ENCODE measurements around the gene ITGA7. TPM values are rescaled to one million over a fixed set of nuclear protein-coding genes. Genes with fewer than 3 reads are reported as not detected.

The ITGA7 gene
- total and polyA plus RNA-seq, 2 experiments from 2014 or later: 39.5 to 101 TPM

GRCh38 chr12:55726971-55727370 is 19.3 kb upstream of the ITGA7 start:
- DNase-seq (ENCODE audit: low read depth in 1 of 2, low spot score in 1 of 2): no peak
- Histone ChIP-seq H3K4me3 (peak overlapping the region; percentile 82), H3K4me1 (ENCODE audit: low read depth) (peaks cover 17% of the 10 kb centered on the region), H3K27ac (no peak overlapping the region), H3K9me3 (ENCODE audit: low read depth) (no peaks in the 10 kb centered on the region), H3K27me3 (no peaks in the 10 kb centered on the region), H3K36me3 (peaks cover 11% of the 10 kb centered on the region)
- no peak for TF ChIP-seq CTCF (IDR thresholded peaks at IDR 0.05; ENCODE audit: low read depth, low read length)

- peaks cover 14% of the 10 kb centered on the region for H3K4me1 ChIP-seq (ENCODE audit: low read depth)
These were observed 17.9 kb upstream of the ITGA7 start for GRCh38 chr12:55725556-55725955.

GRCh38 chr12:55724940-55725309 is 17.2 kb upstream of the ITGA7 start:
- TF ChIP-seq CTCF (IDR thresholded peaks at IDR 0.05; ENCODE audit: low read depth, low read length): no peak
- peaks cover 7% of the 10 kb centered on the region for H3K4me1 ChIP-seq (ENCODE audit: low read depth)
- no peak overlapping the region for H3K27ac ChIP-seq

More at GRCh38 chr12:55725556-55725955, 17.9 kb upstream of the ITGA7 start:
- no peak for DNase-seq (ENCODE audit: low read depth in 1 of 2, low spot score in 1 of 2)
- Histone ChIP-seq H3K27me3 (no peaks in the 10 kb centered on the region), H3K27ac (no peak overlapping the region), H3K9me3 (ENCODE audit: low read depth) (no peaks in the 10 kb centered on the region), H3K4me3 (no peak overlapping the region), H3K36me3 (peaks cover 11% of the 10 kb centered on the region)
- no peak for TF ChIP-seq CTCF (IDR thresholded peaks at IDR 0.05; ENCODE audit: low read depth, low read length)

GRCh38 chr12:55724226-55724939 is 16.7 kb upstream of the ITGA7 start:
- H3K36me3 ChIP-seq: peaks cover 11% of the 10 kb centered on the region

More at GRCh38 chr12:55724940-55725309, 17.2 kb upstream of the ITGA7 start:
- no peak for DNase-seq (ENCODE audit: low read depth in 1 of 2, low spot score in 1 of 2)
- Histone ChIP-seq H3K9me3 (ENCODE audit: low read depth) (no peaks in the 10 kb centered on the region), H3K36me3 (peaks cover 11% of the 10 kb centered on the region), H3K27me3 (no peaks in the 10 kb centered on the region), H3K4me3 (no peak overlapping the region)

GRCh38 chr12:55723516-55724225 is 16.0 kb upstream of the ITGA7 start:
- Histone ChIP-seq H3K27ac (peak overlapping the region; percentile 21), H3K4me1 (ENCODE audit: low read depth) (peaks cover 6% of the 10 kb centered on the region), H3K9me3 (ENCODE audit: low read depth) (no peaks in the 10 kb centered on the region), H3K36me3 (peaks cover 11% of the 10 kb centered on the region), H3K27me3 (no peaks in the 10 kb centered on the region), H3K4me3 (no peak overlapping the region)
- no peak for TF ChIP-seq CTCF (IDR thresholded peaks at IDR 0.05; ENCODE audit: low read depth, low read length)
- DNase-seq (ENCODE audit: low read depth in 1 of 2, low spot score in 1 of 2): no peak

More at GRCh38 chr12:55724226-55724939, 16.7 kb upstream of the ITGA7 start:
- peak; percentile 69 to 77 for DNase-seq (ENCODE audit: low read depth in 1 of 2, low spot score in 1 of 2)
- peaks cover 6% of the 10 kb centered on the region for H3K4me1 ChIP-seq (ENCODE audit: low read depth)
- no peak overlapping the region for H3K4me3 ChIP-seq
- no peak overlapping the region for H3K27ac ChIP-seq
- H3K9me3 ChIP-seq (ENCODE audit: low read depth): no peaks in the 10 kb centered on the region
- peak; percentile 66 for TF ChIP-seq CTCF (IDR thresholded peaks at IDR 0.05; ENCODE audit: low read depth, low read length)
- H3K27me3 ChIP-seq: no peaks in the 10 kb centered on the region
